ENCODE results near the gene PHC2. TPM values are rescaled to one million over a fixed set of nuclear protein-coding genes. Genes with fewer than 3 reads are reported as not detected.

PHC2 gene
- total and polyA plus RNA-seq, 2 experiments from 2014 or later: 77.5 to 121 TPM

DNA sequence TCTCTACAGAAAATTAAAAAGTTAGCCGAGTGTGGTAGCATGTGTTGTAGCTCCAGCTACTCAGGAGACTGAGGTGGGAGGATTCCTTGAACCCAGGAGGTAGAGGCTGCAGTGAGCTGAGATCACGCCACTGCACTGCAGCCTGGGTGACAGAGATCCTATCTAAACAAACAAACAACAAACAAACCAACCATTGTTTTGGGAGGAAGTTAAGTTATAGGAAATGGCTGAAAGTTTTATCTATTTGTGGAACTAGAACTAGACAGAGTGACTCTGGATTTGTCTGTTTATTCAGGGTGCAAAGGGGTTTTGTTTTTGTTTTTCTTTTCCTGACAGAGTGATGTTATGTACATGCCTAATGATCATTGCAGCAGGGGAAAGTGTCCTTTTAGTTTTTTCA lies 143.6 kb downstream of the PHC2 start:
- H3K27me3 ChIP-seq: no peaks in the 10 kb centered on the region
- H4K20me1 ChIP-seq (ENCODE audit: insufficient read depth, poor library complexity, severe bottlenecking): peaks cover 2% of the 10 kb centered on the region
- H3K4me3 ChIP-seq: no peak overlapping the region
- H3K4me2 ChIP-seq: no peak overlapping the region
- H2AFZ ChIP-seq: no peak overlapping the region
- H3K36me3 ChIP-seq (replicated peaks; ENCODE audit: insufficient read depth, low read depth): no peaks in the 10 kb centered on the region
- H3K9me3 ChIP-seq (ENCODE audit: low read depth): no peaks in the 10 kb centered on the region
- no peaks in the 10 kb centered on the region for H3K4me1 ChIP-seq (ENCODE audit: insufficient read depth)
- DNase-seq (ENCODE audit: low spot score): no peak
- H3K9me2 ChIP-seq (replicated peaks; ENCODE audit: insufficient read depth): no peaks in the 10 kb centered on the region
- H3K27ac ChIP-seq: no peak overlapping the region
- H3K79me2 ChIP-seq: peaks cover 5% of the 10 kb centered on the region
- TF ChIP-seq EZH2phosphoT487 (IDR thresholded peaks at IDR 0.05; ENCODE audit: low read depth, severe bottlenecking, unreplicated experiment) (no peak), EZH2 (IDR thresholded peaks at IDR 0.05; ENCODE audit: borderline replicate concordance) (no peak)
- TF ChIP-seq, protein P1, sequence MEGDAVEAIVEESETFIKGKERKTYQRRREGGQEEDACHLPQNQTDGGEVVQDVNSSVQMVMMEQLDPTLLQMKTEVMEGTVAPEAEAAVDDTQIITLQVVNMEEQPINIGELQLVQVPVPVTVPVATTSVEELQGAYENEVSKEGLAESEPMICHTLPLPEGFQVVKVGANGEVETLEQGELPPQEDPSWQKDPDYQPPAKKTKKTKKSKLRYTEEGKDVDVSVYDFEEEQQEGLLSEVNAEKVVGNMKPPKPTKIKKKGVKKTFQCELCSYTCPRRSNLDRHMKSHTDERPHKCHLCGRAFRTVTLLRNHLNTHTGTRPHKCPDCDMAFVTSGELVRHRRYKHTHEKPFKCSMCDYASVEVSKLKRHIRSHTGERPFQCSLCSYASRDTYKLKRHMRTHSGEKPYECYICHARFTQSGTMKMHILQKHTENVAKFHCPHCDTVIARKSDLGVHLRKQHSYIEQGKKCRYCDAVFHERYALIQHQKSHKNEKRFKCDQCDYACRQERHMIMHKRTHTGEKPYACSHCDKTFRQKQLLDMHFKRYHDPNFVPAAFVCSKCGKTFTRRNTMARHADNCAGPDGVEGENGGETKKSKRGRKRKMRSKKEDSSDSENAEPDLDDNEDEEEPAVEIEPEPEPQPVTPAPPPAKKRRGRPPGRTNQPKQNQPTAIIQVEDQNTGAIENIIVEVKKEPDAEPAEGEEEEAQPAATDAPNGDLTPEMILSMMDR (IDR thresholded peaks at IDR 0.05; ENCODE audit: poor library complexity): no peak
- 97% methylated on average over 2 of the region's 2 CpGs for WGBS (ENCODE audit: low lambda C conversion rate, missing lambda C conversion rate)

DNA sequence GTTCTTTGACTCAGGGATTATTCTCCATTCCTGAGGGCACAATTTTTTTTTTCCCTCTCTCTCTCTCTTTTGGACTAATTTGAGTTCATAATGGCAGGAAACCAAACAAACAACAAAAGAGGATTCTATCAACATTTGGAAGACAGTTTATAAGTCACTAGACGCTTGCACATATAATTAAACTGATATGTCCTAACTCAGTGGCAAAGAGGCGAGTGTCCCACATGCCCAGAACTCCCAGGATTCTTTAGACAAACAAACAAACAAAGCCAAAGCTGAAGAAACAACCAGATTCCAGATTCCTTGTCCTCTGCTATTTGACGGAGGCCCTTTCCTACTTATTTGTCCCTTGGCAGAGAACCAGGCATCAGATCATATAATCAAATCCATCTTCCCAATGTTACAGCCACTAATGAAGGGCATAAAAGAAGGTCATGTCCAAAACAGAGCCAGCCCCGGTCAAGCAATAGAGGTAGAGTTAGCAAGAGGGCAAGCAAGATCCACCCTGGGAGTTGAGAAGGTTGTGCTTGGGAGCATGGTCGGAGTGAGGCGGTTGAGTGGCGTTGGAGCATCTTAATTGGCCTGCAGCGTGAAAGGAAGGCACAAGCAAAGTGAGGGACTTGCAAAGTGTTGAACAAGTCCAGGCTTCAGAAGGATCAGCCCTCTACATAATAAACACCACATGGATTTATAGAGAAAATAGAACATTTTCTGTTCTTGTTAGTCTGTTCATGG lies 144.3 kb downstream of the PHC2 start:
- H3K27ac ChIP-seq: no peak overlapping the region
- H3K36me3 ChIP-seq (replicated peaks; ENCODE audit: insufficient read depth, low read depth): no peaks in the 10 kb centered on the region
- WGBS (ENCODE audit: low lambda C conversion rate, missing lambda C conversion rate): 86% methylated on average over 8 of the region's 8 CpGs
- H4K20me1 ChIP-seq (ENCODE audit: insufficient read depth, poor library complexity, severe bottlenecking): peaks cover 2% of the 10 kb centered on the region
- H3K4me1 ChIP-seq (ENCODE audit: insufficient read depth): no peaks in the 10 kb centered on the region
- peaks cover 5% of the 10 kb centered on the region for H3K79me2 ChIP-seq
- TF ChIP-seq, protein P1 (IDR thresholded peaks at IDR 0.05; ENCODE audit: poor library complexity): no peak
- no peak for TF ChIP-seq EZH2phosphoT487 (IDR thresholded peaks at IDR 0.05; ENCODE audit: low read depth, severe bottlenecking, unreplicated experiment)
- TF ChIP-seq EZH2 (IDR thresholded peaks at IDR 0.05; ENCODE audit: borderline replicate concordance): no peak
- H3K4me2 ChIP-seq: no peak overlapping the region
- no peaks in the 10 kb centered on the region for H3K9me3 ChIP-seq (ENCODE audit: low read depth)
- no peaks in the 10 kb centered on the region for H3K9me2 ChIP-seq (replicated peaks; ENCODE audit: insufficient read depth)
- DNase-seq (ENCODE audit: low spot score): no peak
- H3K27me3 ChIP-seq: no peaks in the 10 kb centered on the region
- no peak overlapping the region for H2AFZ ChIP-seq
- H3K4me3 ChIP-seq: no peak overlapping the region

DNA sequence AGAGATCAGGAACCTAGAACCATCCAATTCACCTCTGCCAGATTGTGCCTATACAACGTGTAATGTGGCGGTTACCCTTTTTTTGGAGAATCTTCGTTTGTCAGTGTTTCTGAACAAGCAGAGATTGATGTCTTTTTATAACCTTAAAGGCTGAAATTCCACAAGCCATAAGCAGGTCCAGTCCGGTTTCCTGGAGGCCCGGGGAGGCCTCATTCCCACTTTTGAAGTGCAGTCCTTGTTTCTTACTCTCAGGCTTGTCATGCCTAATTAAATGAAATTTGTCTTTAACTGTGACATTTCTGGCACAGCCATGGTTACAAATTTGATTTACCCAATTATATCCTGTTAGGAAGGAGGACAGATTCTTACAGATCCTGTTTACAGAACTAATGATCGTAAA lies 146.8 kb downstream of the PHC2 start:
- Histone ChIP-seq H3K9me2 (replicated peaks; ENCODE audit: insufficient read depth) (no peaks in the 10 kb centered on the region), H3K4me3 (no peak overlapping the region), H4K20me1 (ENCODE audit: insufficient read depth, poor library complexity, severe bottlenecking) (peaks cover 2% of the 10 kb centered on the region), H3K79me2 (peaks cover 2% of the 10 kb centered on the region), H3K27ac (no peak overlapping the region), H3K36me3 (replicated peaks; ENCODE audit: insufficient read depth, low read depth) (no peaks in the 10 kb centered on the region), H3K9me3 (ENCODE audit: low read depth) (no peaks in the 10 kb centered on the region), H3K4me2 (no peak overlapping the region), H2AFZ (no peak overlapping the region), H3K4me1 (ENCODE audit: insufficient read depth) (no peaks in the 10 kb centered on the region), H3K27me3 (no peaks in the 10 kb centered on the region)
- TF ChIP-seq, protein P1 (IDR thresholded peaks at IDR 0.05; ENCODE audit: poor library complexity): no peak
- TF ChIP-seq EZH2phosphoT487 (IDR thresholded peaks at IDR 0.05; ENCODE audit: low read depth, severe bottlenecking, unreplicated experiment) (no peak), EZH2 (IDR thresholded peaks at IDR 0.05; ENCODE audit: borderline replicate concordance) (no peak)
- 85% methylated on average over 6 of the region's 6 CpGs for WGBS (ENCODE audit: low lambda C conversion rate, missing lambda C conversion rate)
- no peak for DNase-seq (ENCODE audit: low spot score)
